GM18858 (cell line): ENCODE results near the gene SAMD13.
A peak's percentile ranks its signal among the peaks of the same experiment; 100 is the strongest.
"Not testable (repeated sequence)": the region's sequence is repeated elsewhere in the genome, so short reads cannot be mapped to it uniquely, and the experiment has no call there.

Experiments used
- ATAC-seq: cut with Tn5 transposase; IDR thresholded peaks from one replicate; pipeline ENCODE4 v1.9.1; 2021; ENCODE audit not compliant: unreplicated experiment

SAMD13 gene

GRCh38 chr1:84282780-84283333, 18.7 kb upstream of the SAMD13 start:
- ATAC-seq, result no peak

DNA sequence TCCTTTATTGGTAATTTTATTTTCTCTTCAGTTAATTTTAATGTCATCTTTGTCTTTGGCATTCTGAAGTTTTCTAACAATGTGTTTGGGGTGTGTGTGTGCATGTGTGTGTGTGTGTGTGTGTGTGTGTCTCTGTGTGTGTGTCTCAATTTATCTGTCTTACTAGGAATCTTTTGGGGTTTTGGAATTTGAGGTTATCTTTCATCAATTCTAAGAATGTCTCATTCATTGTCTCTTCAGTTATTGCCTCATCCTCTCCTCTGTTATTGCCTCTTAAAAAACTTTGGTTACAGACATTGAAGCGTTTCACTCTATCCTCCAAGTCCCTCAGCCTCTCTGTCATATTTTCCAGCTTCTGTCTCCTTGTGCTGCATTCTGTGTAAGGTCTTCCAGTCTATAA, 18.1 kb upstream of the SAMD13 start:
- no peak for ATAC-seq

GRCh38 chr1:84286071-84286470, 15.4 kb upstream of the SAMD13 start:
- no peak for ATAC-seq

- not testable (repeated sequence) for ATAC-seq
Observed at GRCh38 chr1:84287389-84287788, 14.1 kb upstream of the SAMD13 start.

- ATAC-seq, result no peak
Observed at GRCh38 chr1:84289169-84289785, 12.2 kb upstream of the SAMD13 start.

- no peak for ATAC-seq
Observed at GRCh38 chr1:84291882-84292655, 9.4 kb upstream of the SAMD13 start.

GRCh38 chr1:84293766-84294165, 7.7 kb upstream of the SAMD13 start:
- ATAC-seq, result no peak

DNA sequence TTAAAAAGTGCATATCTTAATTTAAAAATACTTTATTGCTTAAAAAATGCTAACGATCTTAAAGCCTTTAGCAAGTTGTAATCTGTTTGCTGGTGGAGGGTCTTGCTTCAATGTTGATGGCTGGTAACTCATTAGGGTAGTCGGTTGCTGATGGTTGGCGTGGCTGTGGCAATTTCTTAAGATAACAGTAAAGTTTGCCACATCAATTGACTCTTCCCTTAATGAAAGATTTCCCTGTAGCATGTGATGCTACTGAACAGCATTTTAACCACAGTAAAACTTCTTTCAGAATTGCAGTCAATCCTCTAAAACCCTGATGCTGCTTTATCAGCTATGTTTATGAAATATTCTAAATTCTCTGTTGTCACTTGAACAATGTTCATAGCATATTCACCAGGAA, 6.8 kb upstream of the SAMD13 start:
- no peak for ATAC-seq

DNA sequence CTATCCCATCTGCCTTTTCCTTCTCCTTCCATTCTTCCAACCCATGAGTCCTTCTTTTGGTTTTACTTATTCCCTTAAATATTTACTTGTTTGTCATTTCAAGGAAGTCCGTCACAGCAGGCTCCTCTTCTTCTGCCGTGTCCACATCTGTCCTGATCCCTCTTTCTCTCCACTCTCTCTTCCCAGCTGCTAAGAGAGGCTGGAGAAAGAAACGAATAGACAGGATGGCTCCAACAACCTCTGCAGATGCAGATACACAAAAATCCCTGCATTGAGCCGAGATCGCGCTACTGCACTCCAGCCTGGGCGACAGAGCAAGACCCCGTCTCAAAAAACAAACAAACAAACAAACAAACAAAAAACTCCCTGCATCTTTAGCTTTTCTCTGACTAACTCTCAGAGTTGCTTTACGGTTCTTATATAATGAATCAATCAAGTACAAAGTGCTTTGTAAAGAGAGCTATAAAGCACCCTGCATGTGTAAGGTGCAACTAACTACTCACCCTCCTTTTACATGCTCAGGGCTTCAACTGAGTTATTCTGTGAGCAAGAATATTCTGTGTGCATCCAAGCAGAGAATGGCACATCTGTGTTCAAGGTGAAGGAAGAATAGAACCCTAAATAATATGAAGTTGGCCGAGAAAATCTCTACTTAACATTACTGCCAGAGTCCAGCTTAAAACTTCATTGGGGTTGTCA, 3.8 kb upstream of the SAMD13 start:
- peak; percentile 0 for ATAC-seq

DNA sequence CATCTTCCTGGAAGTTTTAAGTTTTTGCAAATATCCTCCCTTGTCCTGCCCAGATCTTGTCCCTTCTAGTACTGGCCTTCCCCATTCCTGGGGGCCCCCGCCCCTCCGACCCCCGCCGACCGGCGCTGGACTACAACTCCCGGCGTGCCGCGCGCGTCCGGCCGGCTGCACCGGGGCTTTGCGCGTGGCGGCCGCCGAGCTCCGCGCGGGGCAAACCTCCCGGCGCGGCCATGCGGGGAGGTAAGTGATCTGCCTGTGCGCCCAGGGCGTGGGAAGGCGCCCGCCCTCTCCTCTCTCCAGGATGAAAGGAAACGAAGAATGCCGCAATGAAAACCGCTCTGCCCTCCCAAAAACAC, 3.2 kb upstream of the SAMD13 start:
- peak; percentile 60 for ATAC-seq

DNA sequence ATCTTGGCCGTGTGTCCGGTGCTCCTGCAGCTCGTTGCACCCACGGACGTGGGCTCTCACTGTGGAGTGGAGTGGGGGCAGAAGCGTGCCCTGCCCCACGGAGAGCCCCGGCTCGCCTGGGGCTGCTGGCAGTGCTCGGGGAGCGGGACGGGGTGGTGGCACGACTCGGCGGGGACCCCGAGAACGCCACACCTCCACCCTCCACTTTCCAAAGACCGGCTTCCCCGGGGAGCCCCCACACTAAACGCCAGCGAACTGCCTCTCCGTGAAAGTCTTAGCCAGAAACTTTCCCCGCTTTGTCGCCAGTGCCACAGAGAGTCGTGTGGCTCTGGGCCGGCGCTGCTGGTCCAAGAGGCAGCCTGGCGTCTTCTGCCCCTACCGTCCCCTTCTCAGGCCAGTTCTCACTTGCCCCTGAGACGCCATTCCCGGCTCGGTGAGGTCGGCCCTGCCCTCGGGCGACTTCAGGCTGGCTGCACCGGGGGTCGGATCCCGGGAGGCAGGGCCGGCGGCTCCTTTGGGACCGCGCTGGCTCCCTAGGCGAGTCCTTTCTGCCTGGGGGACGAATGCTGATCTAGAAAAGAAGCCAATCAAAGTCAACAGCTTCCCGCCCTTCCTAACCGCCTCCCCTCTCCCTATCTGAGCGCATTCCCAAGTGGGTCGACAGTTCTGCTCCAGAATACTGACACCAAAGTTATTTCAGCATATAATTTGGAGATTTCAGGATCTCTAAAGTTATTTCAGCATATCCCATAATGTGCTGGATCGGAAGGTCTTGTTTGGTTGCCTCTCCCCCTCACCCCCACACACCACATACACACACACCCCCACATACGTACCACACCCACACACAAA, 2.6 kb upstream of the SAMD13 start:
- peak; percentile 22 for ATAC-seq

DNA sequence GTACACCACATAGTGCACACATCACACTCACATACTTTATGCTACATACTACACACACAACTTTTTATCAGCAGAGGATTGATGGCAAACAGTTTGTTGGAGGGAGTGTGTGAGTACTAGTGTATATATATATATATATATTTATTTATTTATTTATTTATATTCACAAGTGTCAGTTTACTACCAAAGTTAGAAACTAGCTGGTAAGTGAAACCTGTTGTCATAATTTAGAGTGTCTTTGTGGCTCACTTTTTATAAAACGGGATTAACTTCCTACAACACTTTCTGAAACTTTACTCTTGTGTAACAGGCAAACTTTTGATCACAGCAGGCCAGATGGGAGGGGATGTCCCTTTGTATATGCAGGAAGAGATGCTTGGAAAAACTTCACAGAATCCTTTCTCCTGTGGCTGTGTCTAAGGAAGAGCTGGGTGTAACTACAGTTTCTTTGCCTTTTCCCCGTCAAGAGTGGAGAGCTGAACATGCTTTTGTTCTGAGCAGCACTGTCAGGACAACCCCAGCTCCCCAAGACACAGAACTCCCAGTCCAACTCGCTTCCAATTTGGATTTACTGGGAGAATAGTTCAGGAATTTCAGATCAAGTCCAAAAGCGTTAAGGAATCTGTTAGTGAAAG, 1.9 kb upstream of the SAMD13 start:
- ATAC-seq, result no peak

DNA sequence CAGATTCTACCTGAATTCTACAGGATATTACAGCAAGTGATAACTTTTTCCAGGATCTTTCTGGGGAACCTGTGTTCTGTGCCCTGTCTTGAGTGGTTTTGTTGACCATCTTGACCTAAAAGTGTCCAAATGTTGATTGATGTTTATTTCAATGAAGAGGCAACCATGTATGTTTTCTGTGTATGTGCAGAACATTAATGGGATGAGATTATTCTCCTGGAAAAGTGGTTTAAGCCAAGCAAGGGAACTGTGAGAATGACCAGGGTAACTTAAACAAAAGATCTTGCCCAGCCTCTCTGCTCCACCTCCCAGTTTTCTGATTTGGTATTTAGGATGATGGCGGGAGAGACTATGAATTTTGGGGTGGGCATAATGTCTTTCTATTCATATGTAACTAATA, 1.0 kb upstream of the SAMD13 start:
- ATAC-seq, result no peak

DNA sequence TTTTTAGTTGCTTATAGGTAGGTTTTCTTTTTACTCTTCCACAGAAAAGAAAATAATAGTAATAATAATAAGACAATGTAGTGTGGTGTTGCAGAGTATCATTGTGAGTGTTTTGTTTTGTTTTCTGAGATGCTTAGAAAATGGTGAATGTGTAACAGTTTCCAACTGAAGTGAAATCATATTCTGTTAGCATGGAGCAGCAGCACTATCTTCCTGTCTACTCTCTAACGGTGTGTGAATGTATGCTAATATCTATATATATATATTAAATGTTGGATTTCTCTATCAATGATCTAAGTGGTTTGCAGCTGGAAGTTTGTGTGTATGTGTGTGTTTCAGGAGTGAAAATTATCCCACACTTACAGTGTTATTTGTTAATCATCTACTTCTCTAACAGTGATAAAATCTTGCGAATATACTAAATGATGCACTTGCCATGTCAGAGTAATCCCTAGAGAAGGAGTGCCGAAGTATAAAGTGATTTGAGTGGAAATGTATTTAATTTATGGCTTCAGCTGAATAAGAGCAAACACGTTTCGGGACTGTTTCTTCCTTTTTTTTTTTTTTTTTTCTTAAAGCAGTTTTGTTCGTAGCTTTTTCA, 377 bp downstream of the SAMD13 start:
- no peak for ATAC-seq

GRCh38 chr1:84303314-84303830, 1.9 kb downstream of the SAMD13 start:
- ATAC-seq, result no peak

- no peak for ATAC-seq
Observed at GRCh38 chr1:84307398-84307797, 5.9 kb downstream of the SAMD13 start.

GRCh38 chr1:84311296-84311695, 9.8 kb downstream of the SAMD13 start:
- no peak for ATAC-seq

- no peak for ATAC-seq
Observed at GRCh38 chr1:84319662-84320061, 18.2 kb downstream of the SAMD13 start.

DNA sequence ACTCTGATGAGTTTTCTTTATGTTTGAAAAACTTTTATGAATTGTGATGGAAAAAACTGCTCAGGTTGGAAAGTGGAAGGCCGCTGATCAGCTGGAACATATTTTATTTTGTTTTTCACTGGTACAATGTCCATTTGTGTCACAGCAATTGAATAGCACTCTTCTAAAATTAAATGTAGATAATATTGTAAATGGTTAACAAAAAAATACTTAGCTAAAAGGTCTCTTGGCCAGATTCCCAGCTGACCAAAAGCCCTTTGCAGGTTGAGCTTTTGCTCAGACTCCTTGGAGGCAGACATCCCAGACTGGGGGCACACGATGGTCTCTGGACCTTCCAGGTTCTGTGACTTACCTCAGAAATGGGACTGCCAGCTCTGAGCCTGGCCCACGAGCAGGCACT, 26.3 kb downstream of the SAMD13 start:
- no peak for ATAC-seq
